Tibial artery (tissue), 4 donors: Measurements from ENCODE around the gene KIRREL3.

Source experiments
- DNase-seq, 2 donors: peaks; one replicate each; pipeline ENCODE4 v3.0.0-alpha.2; 2019
- H3K27ac ChIP-seq, 2 donors: fragments of 200-600 bp; sonication (generic) in 1 of 2; 1 replicate in 1 of 2; 2 replicates in 1 of 2; pipeline ENCODE4 v1.5.1; 2018 to 2019; ENCODE audit warnings: mild to moderate bottlenecking in 1 of 2
- H3K27me3 ChIP-seq, 2 donors: fragments of 200-600 bp; sonication (generic) in 1 of 2; one replicate each; pipeline versions ENCODE4 v1.5.1 to v1.6.0; 2016 to 2019
- H3K36me3 ChIP-seq, 3 donors: fragments of 200-600 bp; sonication (generic) in 2 of 3; one replicate each; pipeline ENCODE4 v1.5.1; 2016 to 2019; ENCODE audit warnings: mild to moderate bottlenecking in 2 of 3
- H3K4me1 ChIP-seq, 4 donors: fragments of 200-600 bp; sonication (generic) in 2 of 4; 1 replicate in 3 of 4; 2 replicates in 1 of 4; pipeline ENCODE4 v1.5.1; 2016 to 2019
- H3K4me3 ChIP-seq, 2 donors: fragments of 200-600 bp; sonication (generic) in 1 of 2; 1 replicate in 1 of 2; 2 replicates in 1 of 2; pipeline ENCODE4 v1.5.1; 2018 to 2019; ENCODE audit warnings: mild to moderate bottlenecking in 2 of 2
- H3K9me3 ChIP-seq, 3 donors: fragments of 200-600 bp; sonication (generic) in 1 of 3; one replicate each; pipeline ENCODE4 v1.5.1; 2016 to 2019
- CTCF ChIP-seq, 2 experiments: fragments of 200-600 bp in 1 of 2; fragments of 450-650 bp in 1 of 2; IDR thresholded peaks; one replicate each; pipeline ENCODE4 v1.5.1; 2017 to 2019; ENCODE audit warnings: antibody characterized with exemption in 2 of 2, mild to moderate bottlenecking in 1 of 2, moderate library complexity in 1 of 2
- intact Hi-C: fragments of 100-400 bp; cut with DNase I; formaldehyde crosslinking; loops from one replicate; pipeline ENCODE4 v1.15.0; 2023; ENCODE audit warnings: low total_unique reads

Gene KIRREL3

GRCh38 chr11:126662035-126662790 is 338.4 kb downstream of the KIRREL3 start:
- no peaks in the 10 kb centered on the region for H3K4me1 ChIP-seq
- H3K27ac ChIP-seq = no peak overlapping the region
- DNase-seq = no peak
- TF ChIP-seq CTCF (IDR thresholded peaks at IDR 0.05) = no peak
- no peaks in the 10 kb centered on the region for H3K27me3 ChIP-seq
- H3K4me3 ChIP-seq = no peak overlapping the region
- no peaks in the 10 kb centered on the region for H3K36me3 ChIP-seq
- H3K9me3 ChIP-seq = no peaks in the 10 kb centered on the region
- intact Hi-C loops = no loop called here

- Histone ChIP-seq H3K4me1 (no peaks in the 10 kb centered on the region), H3K9me3 (no peaks in the 10 kb centered on the region), H3K4me3 (no peak overlapping the region), H3K27me3 (no peaks in the 10 kb centered on the region), H3K27ac (no peak overlapping the region), H3K36me3 (no peaks in the 10 kb centered on the region)
- no peak for TF ChIP-seq CTCF (IDR thresholded peaks at IDR 0.05)
- intact Hi-C loops = no loop called here
- DNase-seq = no peak
Observed at GRCh38 chr11:126660761-126661425, 339.7 kb downstream of the KIRREL3 start.

GRCh38 chr11:126660321-126660720 is 340.2 kb downstream of the KIRREL3 start:
- no peaks in the 10 kb centered on the region for H3K36me3 ChIP-seq
- H3K27me3 ChIP-seq = no peaks in the 10 kb centered on the region
- H3K27ac ChIP-seq = no peak overlapping the region
- no peak overlapping the region for H3K4me3 ChIP-seq
- TF ChIP-seq CTCF (IDR thresholded peaks at IDR 0.05) = no peak
- no peak for DNase-seq
- H3K9me3 ChIP-seq = no peaks in the 10 kb centered on the region
- intact Hi-C loops = no loop called here
- H3K4me1 ChIP-seq = no peaks in the 10 kb centered on the region

- Histone ChIP-seq H3K4me3 (no peak overlapping the region), H3K27ac (no peak overlapping the region), H3K36me3 (no peaks in the 10 kb centered on the region), H3K27me3 (no peaks in the 10 kb centered on the region), H3K9me3 (no peaks in the 10 kb centered on the region), H3K4me1 (no peaks in the 10 kb centered on the region)
- no peak for DNase-seq
- TF ChIP-seq CTCF (IDR thresholded peaks at IDR 0.05) = no peak
- intact Hi-C loops = no loop called here
Observed at GRCh38 chr11:126658306-126659056, 342.1 kb downstream of the KIRREL3 start.

GRCh38 chr11:126655807-126656128 is 344.8 kb downstream of the KIRREL3 start:
- Histone ChIP-seq H3K36me3 (no peaks in the 10 kb centered on the region), H3K9me3 (no peaks in the 10 kb centered on the region), H3K27me3 (no peaks in the 10 kb centered on the region), H3K4me1 (no peaks in the 10 kb centered on the region), H3K4me3 (no peak overlapping the region), H3K27ac (no peak overlapping the region)
- no peak for TF ChIP-seq CTCF (IDR thresholded peaks at IDR 0.05)
- no peak for DNase-seq
- intact Hi-C loops = no loop called here
